ENCODE data around the gene LMTK2.
A peak's percentile ranks its signal among the peaks of the same experiment; 100 is the strongest.

LMTK2 gene

GRCh38 chr7:98075801-98076200 is 30.9 kb upstream of the LMTK2 start:
- DNase-seq (ENCODE audit: low read depth), result no peak
- TF ChIP-seq CTCF (IDR thresholded peaks at IDR 0.05; ENCODE audit: control insufficient read depth, extremely low read depth, insufficient read depth), result no peak
- no peak overlapping the region for H3K4me3 ChIP-seq (ENCODE audit: low read depth, low read length)

GRCh38 chr7:98077762-98078161 is 28.9 kb upstream of the LMTK2 start:
- no peak overlapping the region for H3K4me3 ChIP-seq (ENCODE audit: low read depth, low read length)
- DNase-seq (ENCODE audit: low read depth), result no peak

GRCh38 chr7:98078197-98078870 is 28.3 kb upstream of the LMTK2 start:
- TF ChIP-seq CTCF (IDR thresholded peaks at IDR 0.05; ENCODE audit: control insufficient read depth, extremely low read depth, insufficient read depth), result no peak
- peak; percentile 66 for DNase-seq (ENCODE audit: low read depth)
- no peak overlapping the region for H3K4me3 ChIP-seq (ENCODE audit: low read depth, low read length)

More at GRCh38 chr7:98077762-98078161, 28.9 kb upstream of the LMTK2 start:
- TF ChIP-seq CTCF (IDR thresholded peaks at IDR 0.05; ENCODE audit: control insufficient read depth, extremely low read depth, insufficient read depth), result no peak

- TF ChIP-seq CTCF (IDR thresholded peaks at IDR 0.05; ENCODE audit: control insufficient read depth, extremely low read depth, insufficient read depth), result no peak
- no peak overlapping the region for H3K4me3 ChIP-seq (ENCODE audit: low read depth, low read length)
- no peak for DNase-seq (ENCODE audit: low read depth)
Observed at GRCh38 chr7:98079891-98080648, 26.6 kb upstream of the LMTK2 start.

GRCh38 chr7:98081319-98081718 is 25.3 kb upstream of the LMTK2 start:
- H3K4me3 ChIP-seq (ENCODE audit: low read depth, low read length), result no peak overlapping the region
- DNase-seq (ENCODE audit: low read depth), result no peak
- no peak for TF ChIP-seq CTCF (IDR thresholded peaks at IDR 0.05; ENCODE audit: control insufficient read depth, extremely low read depth, insufficient read depth)

- H3K4me3 ChIP-seq (ENCODE audit: low read depth, low read length), result no peak overlapping the region
- no peak for DNase-seq (ENCODE audit: low read depth)
- no peak for TF ChIP-seq CTCF (IDR thresholded peaks at IDR 0.05; ENCODE audit: control insufficient read depth, extremely low read depth, insufficient read depth)
Observed at GRCh38 chr7:98084631-98085030, 22.0 kb upstream of the LMTK2 start.
